Naive thymus-derived CD4-positive, alpha-beta T cell (primary cell): ENCODE results near the gene CELF2. TPM values are rescaled to one million over a fixed set of nuclear protein-coding genes. Genes with fewer than 3 reads are reported as not detected.
"Not testable (repeated sequence)": the region's sequence is repeated elsewhere in the genome, so short reads cannot be mapped to it uniquely, and the experiment has no call there.

Experiments used
- ATAC-seq: fragments of 150-1000 bp; cut with Tn5 transposase; 2 replicates; pipeline ENCODE4 v1.10.0; 2021; ENCODE audit warnings: mild to moderate bottlenecking, moderate library complexity
- CTCF ChIA-PET: fragments of 350-600 bp; sonication (Branson Sonifier 250); formaldehyde crosslinking; loops from one replicate; lab custom pipeline; 2021; ENCODE audit warnings: antibody characterized with exemption; lab: Charles Lee
- POLR2A ChIA-PET: fragments of 350-600 bp; sonication (Branson Sonifier 250); formaldehyde crosslinking; loops from one replicate; lab custom pipeline; 2021; ENCODE audit warnings: antibody characterized with exemption, inconsistent platforms; lab: Charles Lee
- DNase-seq, 9 donors: peaks; one replicate each; pipeline versions ENCODE4 v3.0.0 to v3.0.0-alpha.2; 2020 to 2022; ENCODE audit warnings: mixed read lengths in 1 of 9
- H3K27ac ChIP-seq: one replicate; pipeline ENCODE4 v1.7.0; 2013; ENCODE audit warnings: mild to moderate bottlenecking, low read depth, low read length, moderate library complexity
- H3K27me3 ChIP-seq, 2 donors: one replicate each; pipeline ENCODE4 v1.7.0; 2013; ENCODE audit warnings: low read length in 2 of 2, mild to moderate bottlenecking in 2 of 2, moderate library complexity in 2 of 2; ENCODE audit not compliant: control insufficient read depth in 2 of 2, insufficient read depth in 2 of 2
- H3K36me3 ChIP-seq, 3 experiments: 1 replicate in 2 of 3; 2 replicates in 1 of 3; pipeline ENCODE4 v1.7.0; 2013; ENCODE audit warnings: low read length in 3 of 3, mild to moderate bottlenecking in 3 of 3, moderate library complexity in 1 of 3; ENCODE audit not compliant: insufficient read depth in 3 of 3, control insufficient read depth in 2 of 3
- H3K4me1 ChIP-seq, 2 donors: one replicate each; pipeline ENCODE4 v1.7.0; 2013; ENCODE audit warnings: low read length in 2 of 2, mild to moderate bottlenecking in 2 of 2, moderate library complexity in 1 of 2; ENCODE audit not compliant: control insufficient read depth in 2 of 2, insufficient read depth in 2 of 2
- H3K4me3 ChIP-seq: 2 replicates; pipeline ENCODE4 v1.7.0; 2013; ENCODE audit warnings: mild to moderate bottlenecking, low read length
- H3K9me3 ChIP-seq, 3 experiments: 1 replicate in 2 of 3; 2 replicates in 1 of 3; pipeline ENCODE4 v1.7.0; 2013; ENCODE audit warnings: low read length in 3 of 3; ENCODE audit not compliant: control insufficient read depth in 2 of 3
- H3K27ac Mint-ChIP-seq, 9 donors: one replicate each; pipeline ENCODE4 v1.8.0; 2020 to 2022; ENCODE audit warnings: mixed read lengths in 9 of 9, mild to moderate bottlenecking in 8 of 9, moderate library complexity in 5 of 9, inconsistent platforms in 2 of 9
- H3K27me3 Mint-ChIP-seq, 5 donors: one replicate each; pipeline ENCODE4 v1.8.0; 2021 to 2022; ENCODE audit warnings: mixed read lengths in 5 of 5, mild to moderate bottlenecking in 1 of 5
- H3K36me3 Mint-ChIP-seq, 5 donors: one replicate each; pipeline ENCODE4 v1.8.0; 2020 to 2022; ENCODE audit warnings: mixed read lengths in 5 of 5, mild to moderate bottlenecking in 3 of 5, inconsistent platforms in 1 of 5
- H3K4me1 Mint-ChIP-seq, 7 donors: one replicate each; pipeline ENCODE4 v1.8.0; 2020 to 2022; ENCODE audit warnings: mixed read lengths in 7 of 7, mild to moderate bottlenecking in 3 of 7, inconsistent platforms in 1 of 7
- H3K4me3 Mint-ChIP-seq, 10 donors: one replicate each; pipeline ENCODE4 v1.8.0; 2020 to 2022; ENCODE audit warnings: mild to moderate bottlenecking in 10 of 10, mixed read lengths in 10 of 10, moderate library complexity in 6 of 10, inconsistent platforms in 2 of 10
- H3K9me3 Mint-ChIP-seq, 11 donors: one replicate each; pipeline ENCODE4 v1.8.0; 2020 to 2022; ENCODE audit warnings: mixed read lengths in 11 of 11, mild to moderate bottlenecking in 4 of 11, inconsistent platforms in 1 of 11, moderate library complexity in 1 of 11
- intact Hi-C, 2 donors: fragments of 100-400 bp; cut with micrococcal nuclease; formaldehyde crosslinking; loops; one replicate each; pipeline ENCODE4 v1.15.1; 2023
- polyA plus RNA-seq, 2 donors: library from polyadenylated mRNA; unstranded; fragments of 300-500 nt; fragmentation: Illumina TruSeq; gene quantifications; one replicate each; pipeline ENCODE4 v1.2.3, GENCODE V29; 2021
- total RNA-seq, 6 experiments: library from RNA in 5 of 6; stranded (reverse) in 5 of 6; gene quantifications; 1 replicate in 5 of 6; 2 replicates in 1 of 6; pipeline ENCODE4 v1.2.3 and lab custom pipeline; 2021 to 2026

CELF2 gene
- total and polyA plus RNA-seq, 7 experiments from 2014 or later: 135 to 207 (median 178) TPM

DNA sequence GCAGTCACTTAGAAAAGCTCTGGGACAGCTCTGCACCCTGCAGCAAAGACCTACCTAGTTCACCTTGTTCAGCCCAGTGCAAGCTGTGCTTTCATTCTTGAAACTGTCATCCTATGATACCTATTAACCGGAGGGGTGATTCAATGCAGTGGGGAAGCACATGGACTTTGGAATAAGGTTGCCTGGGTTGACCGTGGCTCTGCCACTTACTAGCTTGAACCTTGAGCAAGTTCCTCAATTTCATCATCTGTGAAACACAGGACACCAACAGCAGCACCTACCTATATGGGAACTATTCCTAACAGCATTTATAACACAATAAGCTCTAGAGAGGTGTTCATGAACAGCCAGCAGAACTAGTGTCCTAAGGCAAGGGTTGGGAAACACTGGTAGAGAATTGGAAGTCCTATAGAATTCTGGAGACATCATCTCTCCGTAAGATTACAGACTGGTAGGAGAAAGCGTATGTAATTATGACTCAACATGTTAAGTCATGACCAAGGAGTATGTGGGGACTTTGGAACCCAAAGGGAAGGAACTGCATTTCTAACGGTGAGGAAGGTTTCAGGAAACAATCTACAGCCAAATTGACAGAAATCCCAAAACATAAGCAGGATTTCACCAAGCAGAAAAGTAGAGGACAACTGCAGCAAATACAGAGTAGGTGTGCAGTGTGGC is 323.8 kb downstream of the CELF2 start:
- Histone ChIP-seq H3K36me3 (no peaks in the 10 kb centered on the region), H3K4me1 (no peaks in the 10 kb centered on the region), H3K27me3 (no peaks in the 10 kb centered on the region), H3K27ac (no peak overlapping the region), H3K4me3 (no peak overlapping the region), H3K9me3 (no peaks in the 10 kb centered on the region)
- H3K27ac Mint-ChIP-seq: peak overlapping the region in 5 of 9 donors; percentile 9 to 36 (median 18)
- intact Hi-C loops: no loop called here
- H3K27me3 Mint-ChIP-seq: no peaks in the 10 kb centered on the region
- CTCF ChIA-PET: no interaction called here
- POLR2A ChIA-PET: no interaction called here
- DNase-seq: no peak
- H3K36me3 Mint-ChIP-seq: no peaks in the 10 kb centered on the region
- ATAC-seq: no peak
- H3K4me3 Mint-ChIP-seq: peak overlapping the region in 1 of 10 donors; percentile 9
- H3K4me1 Mint-ChIP-seq: peaks cover 6 to 41% (median 12%) of the 10 kb centered on the region in 7 donors
- H3K9me3 Mint-ChIP-seq: peaks cover 0 to 5% (median 0%) of the 10 kb centered on the region in 11 donors

- peak overlapping the region in 1 of 9 donors; percentile 86 for H3K27ac Mint-ChIP-seq
- Histone ChIP-seq H3K36me3 (no peaks in the 10 kb centered on the region), H3K9me3 (no peaks in the 10 kb centered on the region), H3K4me1 (no peaks in the 10 kb centered on the region), H3K4me3 (no peak overlapping the region), H3K27ac (no peak overlapping the region), H3K27me3 (peaks cover 0 to 3% of the 10 kb centered on the region in 2 donors)
- H3K4me3 Mint-ChIP-seq: peak overlapping the region in 1 of 10 donors; percentile 2
- intact Hi-C loops: no loop called here
- ChIA-PET POLR2A (no interaction called here), CTCF (no interaction called here)
- H3K9me3 Mint-ChIP-seq: peaks cover 0 to 18% (median 3%) of the 10 kb centered on the region in 11 donors
- H3K4me1 Mint-ChIP-seq: peaks cover 0 to 22% (median 8%) of the 10 kb centered on the region in 7 donors
- ATAC-seq (no peak), DNase-seq (no peak)
- peaks cover 0 to 4% (median 0%) of the 10 kb centered on the region in 5 donors for H3K27me3 Mint-ChIP-seq
- H3K36me3 Mint-ChIP-seq: peaks cover 0 to 12% (median 4%) of the 10 kb centered on the region in 5 donors
These were observed 326.4 kb downstream of the CELF2 start for GRCh38 chr10:11344081-11344480.

GRCh38 chr10:11344550-11344949 is 326.9 kb downstream of the CELF2 start:
- peaks cover 0 to 12% (median 4%) of the 10 kb centered on the region in 5 donors for H3K36me3 Mint-ChIP-seq

DNA sequence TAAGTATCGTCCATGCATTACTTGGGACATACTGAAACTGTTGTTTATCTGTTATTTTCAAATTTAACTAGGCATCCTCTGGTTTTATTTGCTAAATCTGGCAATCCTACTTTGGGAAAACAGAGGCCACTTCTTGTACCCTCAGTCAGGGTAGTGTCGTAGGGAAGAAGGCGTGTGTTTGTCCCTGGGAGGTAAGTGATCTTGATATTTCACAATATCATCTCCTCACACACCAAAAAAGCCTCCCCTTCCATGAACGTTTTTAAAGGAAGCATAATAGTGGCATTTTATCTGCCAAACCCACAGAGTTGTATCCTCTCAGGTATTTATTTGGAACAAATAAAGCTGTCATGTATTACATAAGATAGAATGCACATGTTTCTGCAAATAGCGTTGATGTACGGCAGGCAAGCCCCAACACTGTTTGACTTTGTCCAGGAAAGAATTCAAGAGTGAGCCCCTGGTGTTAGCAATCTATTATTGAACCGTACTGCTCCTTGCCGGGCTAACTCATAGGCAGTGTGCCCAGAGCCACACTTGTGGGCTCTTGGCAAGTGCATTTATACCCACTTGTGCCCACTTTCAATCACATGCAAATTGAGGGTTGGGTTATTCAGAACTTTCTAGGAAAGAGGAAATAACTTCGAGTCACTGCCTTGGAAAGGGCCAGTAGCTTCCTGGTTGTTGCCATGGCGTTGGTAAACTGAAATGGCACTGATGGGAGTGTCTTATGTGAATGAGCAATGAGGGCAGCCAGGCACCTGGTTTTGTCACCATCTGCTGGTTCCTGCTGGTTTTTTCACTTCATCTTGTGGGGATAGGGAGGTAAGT is 327.8 kb downstream of the CELF2 start:
- peak; percentile 75 for ATAC-seq
- CTCF ChIA-PET: no interaction called here
- H3K36me3 Mint-ChIP-seq: peaks cover 0 to 12% (median 4%) of the 10 kb centered on the region in 5 donors
- DNase-seq: no peak
- H3K4me3 Mint-ChIP-seq: peak overlapping the region in 7 of 10 donors; percentile 10 to 70 (median 61)
- H3K9me3 Mint-ChIP-seq: peaks cover 0 to 18% (median 3%) of the 10 kb centered on the region in 11 donors
- Histone ChIP-seq H3K27me3 (peaks cover 0 to 3% of the 10 kb centered on the region in 2 donors), H3K9me3 (no peaks in the 10 kb centered on the region), H3K4me1 (no peaks in the 10 kb centered on the region), H3K36me3 (no peaks in the 10 kb centered on the region), H3K27ac (no peak overlapping the region), H3K4me3 (no peak overlapping the region)
- peak overlapping the region in 1 of 9 donors; percentile 5 for H3K27ac Mint-ChIP-seq
- H3K27me3 Mint-ChIP-seq: peaks cover 0 to 6% (median 0%) of the 10 kb centered on the region in 5 donors
- POLR2A ChIA-PET: no interaction called here
- intact Hi-C loops: no loop called here
- peaks cover 0 to 22% (median 8%) of the 10 kb centered on the region in 7 donors for H3K4me1 Mint-ChIP-seq

More at GRCh38 chr10:11344550-11344949, 326.9 kb downstream of the CELF2 start:
- H3K4me3 ChIP-seq: no peak overlapping the region
- no peaks in the 10 kb centered on the region for H3K9me3 ChIP-seq
- H3K4me1 ChIP-seq: no peaks in the 10 kb centered on the region
- intact Hi-C loops: no loop called here
- POLR2A ChIA-PET: no interaction called here
- CTCF ChIA-PET: no interaction called here
- no peaks in the 10 kb centered on the region for H3K36me3 ChIP-seq
- H3K4me3 Mint-ChIP-seq: peak overlapping the region in 8 of 10 donors; percentile 10 to 70 (median 56)
- peaks cover 0 to 22% (median 8%) of the 10 kb centered on the region in 7 donors for H3K4me1 Mint-ChIP-seq
- no peak overlapping the region for H3K27ac ChIP-seq
- no peak for DNase-seq
- peaks cover 0 to 3% of the 10 kb centered on the region in 2 donors for H3K27me3 ChIP-seq
- H3K9me3 Mint-ChIP-seq: peaks cover 0 to 18% (median 3%) of the 10 kb centered on the region in 11 donors
- H3K27ac Mint-ChIP-seq: peak overlapping the region in 2 of 9 donors; percentile 0 to 62
- peaks cover 0 to 4% (median 0%) of the 10 kb centered on the region in 5 donors for H3K27me3 Mint-ChIP-seq
- no peak for ATAC-seq

- H3K27me3 Mint-ChIP-seq, H3K4me3 ChIP-seq, H3K36me3 ChIP-seq, H3K27me3 ChIP-seq, H3K9me3 ChIP-seq, CTCF ChIA-PET, DNase-seq, intact Hi-C loops, H3K4me3 Mint-ChIP-seq, H3K27ac ChIP-seq, H3K27ac Mint-ChIP-seq, POLR2A ChIA-PET, H3K4me1 ChIP-seq, ATAC-seq: not testable (repeated sequence)
- peaks cover 0 to 12% (median 4%) of the 10 kb centered on the region in 5 donors for H3K36me3 Mint-ChIP-seq
- H3K4me1 Mint-ChIP-seq: peaks cover 0 to 16% (median 5%) of the 10 kb centered on the region in 7 donors
- H3K9me3 Mint-ChIP-seq: peaks cover 0 to 18% (median 4%) of the 10 kb centered on the region in 11 donors
These were observed 329.9 kb downstream of the CELF2 start for GRCh38 chr10:11347580-11347979.

DNA sequence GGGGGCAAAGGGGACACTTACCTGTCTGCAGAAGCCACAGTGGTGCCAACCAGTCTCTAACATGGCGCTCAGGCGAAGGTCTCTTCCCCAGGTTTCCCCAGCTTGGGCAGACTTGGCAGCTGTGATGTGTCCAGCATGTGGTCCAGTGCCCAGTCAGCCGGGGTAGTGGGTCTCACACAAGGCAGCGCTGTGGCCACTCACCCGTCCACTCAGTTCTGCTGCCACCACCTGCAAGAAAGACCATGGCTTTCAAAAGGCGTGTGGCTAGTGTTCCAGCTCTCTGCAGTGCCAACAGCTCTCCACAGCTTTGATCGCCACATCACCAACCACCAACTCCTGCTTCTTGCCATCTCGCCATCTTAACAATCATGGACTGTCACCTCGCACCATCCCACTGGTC is 334.1 kb downstream of the CELF2 start:
- CTCF ChIA-PET: no interaction called here

More for the DNA sequence above, 334.1 kb downstream of the CELF2 start:
- H3K4me3 Mint-ChIP-seq: no peak overlapping the region
- peaks cover 0 to 12% (median 4%) of the 10 kb centered on the region in 5 donors for H3K36me3 Mint-ChIP-seq
- H3K4me1 Mint-ChIP-seq: peaks cover 0 to 2% (median 0%) of the 10 kb centered on the region in 7 donors
- peak overlapping the region in 1 of 9 donors; percentile 20 for H3K27ac Mint-ChIP-seq
- H3K27me3 ChIP-seq: peaks cover 0 to 3% of the 10 kb centered on the region in 2 donors
- no peak overlapping the region for H3K27ac ChIP-seq
- peaks cover 0 to 16% (median 4%) of the 10 kb centered on the region in 11 donors for H3K9me3 Mint-ChIP-seq
- ATAC-seq (no peak), DNase-seq (no peak)
- peaks cover 0 to 6% (median 0%) of the 10 kb centered on the region in 5 donors for H3K27me3 Mint-ChIP-seq
- no peak overlapping the region for H3K4me3 ChIP-seq
- intact Hi-C loops: no loop called here
- H3K9me3 ChIP-seq: no peaks in the 10 kb centered on the region
- POLR2A ChIA-PET: no interaction called here
- H3K4me1 ChIP-seq: no peaks in the 10 kb centered on the region
- no peaks in the 10 kb centered on the region for H3K36me3 ChIP-seq
